MM.1S (cell line): ENCODE data around the gene GMPPA.

ENCODE experiments used
- DNase-seq: peaks from one replicate; pipeline ENCODE4 v3.0.0-alpha.2; 2015
- H2AFZ ChIP-seq: fragments of 300-600 bp; sonication (generic); 2 replicates; pipeline ENCODE4 v1.6.0; 2016; ENCODE audit warnings: antibody characterized with exemption, low read length
- H3F3A ChIP-seq: fragments of 300-600 bp; sonication (generic); 2 replicates; pipeline ENCODE4 v1.6.1; 2016; ENCODE audit warnings: mild to moderate bottlenecking, antibody characterized with exemption, low read length, moderate library complexity, mixed read lengths; ENCODE audit not compliant: insufficient read depth
- H3K27ac ChIP-seq: fragments of 300-600 bp; sonication (generic); 2 replicates; pipeline ENCODE4 v1.5.1; 2016; ENCODE audit warnings: mild to moderate bottlenecking, low read length
- H3K27me3 ChIP-seq: fragments of 300-600 bp; sonication (generic); replicated peaks from 2 replicates; pipeline ENCODE4 v1.6.0; 2016; ENCODE audit warnings: low read length; ENCODE audit not compliant: insufficient read depth
- H3K36me3 ChIP-seq: fragments of 300-600 bp; sonication (generic); replicated peaks from 2 replicates; pipeline ENCODE4 v1.6.1; 2016; ENCODE audit warnings: mild to moderate bottlenecking, low read length, mixed read lengths; ENCODE audit not compliant: insufficient read depth
- H3K4me1 ChIP-seq: fragments of 300-600 bp; sonication (generic); 2 replicates; pipeline ENCODE4 v1.6.1; 2016; ENCODE audit warnings: low read length, mixed read lengths
- H3K4me2 ChIP-seq: fragments of 300-600 bp; sonication (generic); 2 replicates; pipeline ENCODE4 v1.6.0; 2016; ENCODE audit warnings: low read depth, low read length
- H3K4me3 ChIP-seq: fragments of 300-600 bp; sonication (generic); 2 replicates; pipeline ENCODE4 v1.5.1; 2016; ENCODE audit warnings: low read length, mixed read lengths
- H3K79me2 ChIP-seq: fragments of 300-600 bp; sonication (generic); 2 replicates; pipeline ENCODE4 v1.6.1; 2016; ENCODE audit warnings: mixed run types, low read length, mixed read lengths
- H3K9ac ChIP-seq: fragments of 300-600 bp; sonication (generic); 2 replicates; pipeline ENCODE4 v1.6.1; 2016; ENCODE audit warnings: low read length, mixed read lengths
- H3K9me2 ChIP-seq: fragments of 300-600 bp; sonication (generic); replicated peaks from 2 replicates; pipeline ENCODE4 v1.6.1; 2016; ENCODE audit warnings: mild to moderate bottlenecking, low read length, mixed read lengths; ENCODE audit not compliant: insufficient read depth
- H3K9me3 ChIP-seq: fragments of 300-600 bp; sonication (generic); replicated peaks from 2 replicates; pipeline ENCODE4 v1.6.1; 2016; ENCODE audit warnings: mild to moderate bottlenecking, low read length, mixed read lengths; ENCODE audit not compliant: insufficient read depth
- H4K20me1 ChIP-seq: fragments of 300-600 bp; sonication (generic); 2 replicates; pipeline ENCODE4 v1.6.1; 2016; ENCODE audit warnings: mild to moderate bottlenecking, low read length, moderate library complexity, mixed read lengths; ENCODE audit not compliant: insufficient read depth
- EZH2 ChIP-seq: fragments of 300-600 bp; sonication (generic); optimal IDR thresholded peaks from 2 replicates; pipeline ENCODE3; 2017; ENCODE audit warnings: low read depth, mild to moderate bottlenecking, antibody characterized with exemption, low read length, mixed read lengths
- EZH2phosphoT487 ChIP-seq: fragments of 300-600 bp; sonication (generic); IDR thresholded peaks from 2 replicates; pipeline ENCODE4 v1.6.1; 2018; ENCODE audit warnings: antibody characterized with exemption, low read length
- TF ChIP-seq, protein P1 (sequence below): fragments of 300-600 bp; sonication (generic); IDR thresholded peaks from 2 replicates; pipeline ENCODE4 v1.5.1; 2016; ENCODE audit warnings: antibody characterized with exemption, low read length, mixed read lengths

Gene GMPPA

DNA sequence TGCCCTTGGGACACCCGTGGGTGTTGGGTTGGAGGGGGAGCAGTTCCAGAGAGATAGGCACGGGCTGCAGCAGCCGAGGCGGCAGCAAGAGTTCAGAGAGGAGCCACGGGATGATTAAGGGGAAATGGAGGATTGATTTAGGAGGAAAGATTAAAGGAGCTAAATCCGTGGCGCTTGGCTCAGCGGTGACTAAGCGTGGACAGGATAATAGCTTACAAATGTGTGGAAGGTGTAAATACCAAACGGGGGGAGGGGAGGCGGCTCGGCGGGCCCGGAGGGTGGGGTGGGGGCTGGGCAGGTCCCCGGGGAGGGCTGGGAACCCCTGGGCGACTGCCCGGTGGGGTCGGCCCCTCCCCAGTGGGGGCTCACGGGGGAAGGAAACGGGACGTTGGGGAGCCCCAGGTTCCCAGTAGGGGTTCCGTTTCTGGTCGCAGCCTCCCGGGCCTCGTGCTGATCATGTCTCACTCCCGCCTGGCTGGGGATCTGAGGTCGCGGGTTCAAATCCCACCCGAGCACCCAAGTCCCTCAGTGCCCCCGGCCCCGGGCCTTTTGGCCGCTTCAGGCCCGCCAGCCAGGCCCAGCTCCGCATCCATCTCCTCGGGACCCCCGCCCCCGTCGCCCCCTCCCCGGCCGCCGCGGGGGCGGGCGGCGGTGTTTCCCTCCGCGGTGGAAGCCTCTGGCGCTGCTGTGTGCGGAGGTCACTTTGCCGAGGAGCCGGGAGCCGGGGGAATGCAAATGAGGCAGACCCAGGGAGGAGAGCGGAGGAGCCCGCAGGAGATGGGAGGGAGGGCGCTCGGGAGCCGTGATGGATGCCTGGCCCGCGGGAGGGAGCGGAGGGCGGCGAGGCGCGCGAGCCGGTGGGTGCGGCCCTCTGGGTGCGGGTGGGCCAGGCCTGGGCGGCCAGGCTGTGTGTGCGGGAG, 23.7 kb downstream of the GMPPA start:
- Histone ChIP-seq H3K4me1 (no peaks in the 10 kb centered on the region), H2AFZ (no peak overlapping the region), H3K9ac (no peak overlapping the region), H4K20me1 (no peaks in the 10 kb centered on the region), H3K4me3 (no peak overlapping the region), H3K27ac (no peak overlapping the region), H3K79me2 (no peaks in the 10 kb centered on the region), H3K36me3 (no peaks in the 10 kb centered on the region), H3F3A (no peaks in the 10 kb centered on the region), H3K4me2 (no peak overlapping the region), H3K9me2 (no peaks in the 10 kb centered on the region), H3K9me3 (no peaks in the 10 kb centered on the region), H3K27me3 (peaks cover 99% of the 10 kb centered on the region)
- DNase-seq: no peak
- TF ChIP-seq EZH2phosphoT487 (no peak), EZH2 (peak; percentile 12)
- TF ChIP-seq, protein P1, sequence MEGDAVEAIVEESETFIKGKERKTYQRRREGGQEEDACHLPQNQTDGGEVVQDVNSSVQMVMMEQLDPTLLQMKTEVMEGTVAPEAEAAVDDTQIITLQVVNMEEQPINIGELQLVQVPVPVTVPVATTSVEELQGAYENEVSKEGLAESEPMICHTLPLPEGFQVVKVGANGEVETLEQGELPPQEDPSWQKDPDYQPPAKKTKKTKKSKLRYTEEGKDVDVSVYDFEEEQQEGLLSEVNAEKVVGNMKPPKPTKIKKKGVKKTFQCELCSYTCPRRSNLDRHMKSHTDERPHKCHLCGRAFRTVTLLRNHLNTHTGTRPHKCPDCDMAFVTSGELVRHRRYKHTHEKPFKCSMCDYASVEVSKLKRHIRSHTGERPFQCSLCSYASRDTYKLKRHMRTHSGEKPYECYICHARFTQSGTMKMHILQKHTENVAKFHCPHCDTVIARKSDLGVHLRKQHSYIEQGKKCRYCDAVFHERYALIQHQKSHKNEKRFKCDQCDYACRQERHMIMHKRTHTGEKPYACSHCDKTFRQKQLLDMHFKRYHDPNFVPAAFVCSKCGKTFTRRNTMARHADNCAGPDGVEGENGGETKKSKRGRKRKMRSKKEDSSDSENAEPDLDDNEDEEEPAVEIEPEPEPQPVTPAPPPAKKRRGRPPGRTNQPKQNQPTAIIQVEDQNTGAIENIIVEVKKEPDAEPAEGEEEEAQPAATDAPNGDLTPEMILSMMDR: no peak

DNA sequence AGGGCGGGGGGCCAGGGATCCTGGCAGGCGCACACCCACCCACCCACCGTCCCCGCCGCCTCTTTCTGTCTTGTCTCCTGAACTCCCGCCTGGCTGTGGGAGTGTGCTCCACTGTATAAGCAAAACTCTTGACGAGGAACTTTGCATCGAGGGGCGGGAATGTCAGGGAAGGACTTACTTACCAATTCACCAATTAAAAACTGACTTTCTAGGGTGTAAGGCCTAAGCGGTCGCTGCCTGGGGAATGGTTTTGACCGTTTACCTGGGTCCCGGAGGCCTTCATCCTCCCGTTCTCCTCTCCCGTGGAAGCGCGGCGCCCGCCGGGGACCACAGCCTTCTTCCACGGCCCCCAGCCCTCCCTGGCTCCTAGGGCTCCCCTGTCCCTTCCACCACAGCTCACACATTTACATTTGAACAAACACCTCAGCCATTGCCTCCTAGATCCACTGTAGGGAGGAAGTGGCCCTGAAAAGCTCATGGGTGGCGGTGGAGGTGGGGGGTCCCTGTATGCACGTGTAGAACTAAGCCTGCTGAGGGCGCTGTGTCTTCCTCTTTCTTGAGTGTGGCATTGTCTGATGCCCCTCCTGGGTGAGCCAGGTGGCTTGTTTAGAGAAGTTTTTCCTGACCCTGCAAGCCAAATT, 24.5 kb downstream of the GMPPA start:
- Histone ChIP-seq H3F3A (no peaks in the 10 kb centered on the region), H2AFZ (no peak overlapping the region), H3K4me3 (no peak overlapping the region), H4K20me1 (no peaks in the 10 kb centered on the region), H3K9me3 (no peaks in the 10 kb centered on the region), H3K4me1 (peaks cover 5% of the 10 kb centered on the region; the same call in 1 of the 2 replicates), H3K27ac (no peak overlapping the region), H3K79me2 (no peaks in the 10 kb centered on the region), H3K27me3 (peaks cover 99% of the 10 kb centered on the region), H3K36me3 (no peaks in the 10 kb centered on the region), H3K4me2 (no peak overlapping the region), H3K9ac (no peak overlapping the region), H3K9me2 (no peaks in the 10 kb centered on the region)
- DNase-seq: no peak
- TF ChIP-seq EZH2phosphoT487 (no peak), EZH2 (no peak)
- TF ChIP-seq, protein P1: no peak

DNA sequence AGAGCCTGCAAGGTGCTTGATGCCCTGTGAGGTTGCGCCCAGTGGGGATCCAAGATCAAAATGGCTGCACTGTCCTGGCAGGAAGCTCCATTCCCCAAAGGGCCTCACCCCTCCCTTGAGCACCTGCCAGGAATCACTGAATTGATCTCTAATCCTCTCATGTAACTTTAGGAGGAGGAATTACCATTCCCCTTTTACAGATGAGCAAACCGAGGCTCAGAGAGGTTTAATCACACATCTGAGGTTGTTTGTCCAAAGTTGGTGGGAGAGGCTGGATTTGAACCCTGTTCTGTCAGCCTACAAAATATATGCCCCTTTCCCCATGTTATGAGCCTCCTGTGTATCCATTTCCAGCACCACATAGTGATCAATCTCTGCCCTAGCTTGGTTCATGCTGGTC, 26.1 kb downstream of the GMPPA start:
- TF ChIP-seq EZH2phosphoT487: no peak
- TF ChIP-seq, protein P1: no peak
- TF ChIP-seq EZH2: no peak
- H3K36me3 ChIP-seq: no peaks in the 10 kb centered on the region
- H3K4me2 ChIP-seq: no peak overlapping the region
- no peaks in the 10 kb centered on the region for H3K9me2 ChIP-seq
- H3K4me1 ChIP-seq: peaks cover 5% of the 10 kb centered on the region; the same call in 1 of the 2 replicates
- no peak overlapping the region for H3K4me3 ChIP-seq
- no peak overlapping the region for H3K9ac ChIP-seq
- H3F3A ChIP-seq: no peaks in the 10 kb centered on the region
- H3K9me3 ChIP-seq: no peaks in the 10 kb centered on the region
- no peak overlapping the region for H2AFZ ChIP-seq
- H4K20me1 ChIP-seq: no peaks in the 10 kb centered on the region
- peaks cover 97% of the 10 kb centered on the region for H3K27me3 ChIP-seq
- H3K79me2 ChIP-seq: no peaks in the 10 kb centered on the region
- H3K27ac ChIP-seq: no peak overlapping the region
- no peak for DNase-seq
